Hepatocyte (in vitro differentiated cells): ENCODE data around the gene EFHD2.

ENCODE experiments used
- EZH2 ChIP-seq: fragments of 200-600 bp; sonication (generic); IDR thresholded peaks from 2 replicates; pipeline ENCODE4 v1.6.1; 2016; ENCODE audit warnings: antibody characterized with exemption, mild to moderate bottlenecking, borderline replicate concordance
- EZH2phosphoT487 ChIP-seq: fragments of 200-600 bp; sonication (generic); IDR thresholded peaks from one replicate; pipeline ENCODE4 v1.6.1; 2018; ENCODE audit warnings: antibody characterized with exemption, mild to moderate bottlenecking, low read depth, moderate library complexity; ENCODE audit not compliant: unreplicated experiment, severe bottlenecking
- TF ChIP-seq, protein P1 (sequence below): fragments of 200-600 bp; sonication (generic); IDR thresholded peaks from 2 replicates; pipeline ENCODE4 v1.5.1; 2016; ENCODE audit warnings: antibody characterized with exemption, mild to moderate bottlenecking; ENCODE audit not compliant: poor library complexity

DNA sequence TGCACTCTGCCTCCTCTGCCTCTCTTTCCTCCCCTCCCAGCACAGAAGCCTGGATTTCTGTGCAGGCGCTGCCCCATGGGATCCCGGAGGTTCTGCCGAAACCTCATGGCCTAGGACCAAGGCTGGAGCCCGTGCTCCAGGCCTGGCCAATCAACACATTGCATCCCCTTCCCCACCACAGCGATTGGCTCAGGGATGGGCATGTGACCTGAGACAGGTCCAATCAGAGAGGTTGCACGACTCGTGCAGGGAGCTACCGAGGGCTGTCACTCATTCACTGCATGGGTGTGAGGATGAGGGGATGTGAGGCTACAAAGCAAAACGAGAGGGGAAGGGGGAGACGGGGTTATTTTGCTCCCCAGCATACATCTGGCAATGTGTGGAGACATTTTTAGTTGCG, 62.9 kb downstream of the EFHD2 start:
- TF ChIP-seq, protein P1, sequence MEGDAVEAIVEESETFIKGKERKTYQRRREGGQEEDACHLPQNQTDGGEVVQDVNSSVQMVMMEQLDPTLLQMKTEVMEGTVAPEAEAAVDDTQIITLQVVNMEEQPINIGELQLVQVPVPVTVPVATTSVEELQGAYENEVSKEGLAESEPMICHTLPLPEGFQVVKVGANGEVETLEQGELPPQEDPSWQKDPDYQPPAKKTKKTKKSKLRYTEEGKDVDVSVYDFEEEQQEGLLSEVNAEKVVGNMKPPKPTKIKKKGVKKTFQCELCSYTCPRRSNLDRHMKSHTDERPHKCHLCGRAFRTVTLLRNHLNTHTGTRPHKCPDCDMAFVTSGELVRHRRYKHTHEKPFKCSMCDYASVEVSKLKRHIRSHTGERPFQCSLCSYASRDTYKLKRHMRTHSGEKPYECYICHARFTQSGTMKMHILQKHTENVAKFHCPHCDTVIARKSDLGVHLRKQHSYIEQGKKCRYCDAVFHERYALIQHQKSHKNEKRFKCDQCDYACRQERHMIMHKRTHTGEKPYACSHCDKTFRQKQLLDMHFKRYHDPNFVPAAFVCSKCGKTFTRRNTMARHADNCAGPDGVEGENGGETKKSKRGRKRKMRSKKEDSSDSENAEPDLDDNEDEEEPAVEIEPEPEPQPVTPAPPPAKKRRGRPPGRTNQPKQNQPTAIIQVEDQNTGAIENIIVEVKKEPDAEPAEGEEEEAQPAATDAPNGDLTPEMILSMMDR, result no peak
- TF ChIP-seq EZH2phosphoT487 (no peak), EZH2 (no peak)
